NCI-H446 (cell line): Measurements from ENCODE around the gene DEDD2.
"Not testable (repeated sequence)": the region's sequence is repeated elsewhere in the genome, so short reads cannot be mapped to it uniquely, and the experiment has no call there.

Source experiments
- DNase-seq, 2 experiments: peaks; one replicate each; lab custom pipeline; 2025; lab: John Stamatoyannopoulos, UW

The DEDD2 gene, protein sequence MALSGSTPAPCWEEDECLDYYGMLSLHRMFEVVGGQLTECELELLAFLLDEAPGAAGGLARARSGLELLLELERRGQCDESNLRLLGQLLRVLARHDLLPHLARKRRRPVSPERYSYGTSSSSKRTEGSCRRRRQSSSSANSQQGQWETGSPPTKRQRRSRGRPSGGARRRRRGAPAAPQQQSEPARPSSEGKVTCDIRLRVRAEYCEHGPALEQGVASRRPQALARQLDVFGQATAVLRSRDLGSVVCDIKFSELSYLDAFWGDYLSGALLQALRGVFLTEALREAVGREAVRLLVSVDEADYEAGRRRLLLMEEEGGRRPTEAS

DNA sequence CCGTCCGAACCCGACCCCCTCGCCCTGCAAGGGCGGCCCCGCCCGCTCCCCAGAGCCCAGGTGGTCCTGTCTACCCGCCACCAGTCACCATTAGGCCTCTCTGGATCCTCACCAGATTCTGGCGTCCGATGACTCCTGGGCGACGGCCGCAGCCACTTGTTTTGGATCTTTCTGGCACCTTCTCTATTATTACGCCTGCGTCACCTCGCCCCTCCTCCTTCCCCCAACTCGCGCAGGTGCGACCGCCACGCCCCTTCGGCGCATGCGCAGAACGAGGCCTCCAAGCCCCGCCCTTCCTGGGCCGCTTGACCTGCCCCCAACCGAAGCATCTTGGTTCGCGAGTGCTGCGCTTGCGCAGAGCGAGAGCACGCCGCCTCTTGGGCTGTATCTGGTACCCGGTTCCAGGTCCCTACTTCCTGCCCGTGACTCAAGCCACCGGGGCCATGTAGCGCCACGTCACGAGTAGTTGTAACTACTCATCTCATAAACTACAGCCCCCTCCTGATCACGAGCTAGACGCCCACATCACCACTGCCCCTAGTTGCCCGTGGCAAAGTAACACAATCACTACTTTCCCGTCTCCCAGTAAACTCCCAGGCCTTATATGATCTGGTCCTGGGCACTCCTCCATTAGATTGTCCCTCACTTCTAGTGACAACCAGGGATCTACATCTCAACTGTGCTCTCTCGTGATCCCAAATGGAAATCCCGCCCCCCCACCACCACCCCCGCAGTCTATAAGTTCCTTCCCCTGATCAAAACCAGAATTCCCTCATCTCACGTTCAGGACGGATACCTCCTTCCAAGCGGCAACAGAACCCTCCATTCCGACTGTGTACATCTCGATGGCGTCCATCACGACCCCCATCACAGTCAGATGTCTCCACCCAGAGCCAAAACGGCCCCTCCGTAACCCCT is at the start of gene DEDD2:
DEDD2 (minus strand) TSS at position 158 of the 918 bp plus-strand sequence. CDS start 670 bp downstream, outside the sequence.
- DNase-seq: peak; percentile 96 to 99

DNA sequence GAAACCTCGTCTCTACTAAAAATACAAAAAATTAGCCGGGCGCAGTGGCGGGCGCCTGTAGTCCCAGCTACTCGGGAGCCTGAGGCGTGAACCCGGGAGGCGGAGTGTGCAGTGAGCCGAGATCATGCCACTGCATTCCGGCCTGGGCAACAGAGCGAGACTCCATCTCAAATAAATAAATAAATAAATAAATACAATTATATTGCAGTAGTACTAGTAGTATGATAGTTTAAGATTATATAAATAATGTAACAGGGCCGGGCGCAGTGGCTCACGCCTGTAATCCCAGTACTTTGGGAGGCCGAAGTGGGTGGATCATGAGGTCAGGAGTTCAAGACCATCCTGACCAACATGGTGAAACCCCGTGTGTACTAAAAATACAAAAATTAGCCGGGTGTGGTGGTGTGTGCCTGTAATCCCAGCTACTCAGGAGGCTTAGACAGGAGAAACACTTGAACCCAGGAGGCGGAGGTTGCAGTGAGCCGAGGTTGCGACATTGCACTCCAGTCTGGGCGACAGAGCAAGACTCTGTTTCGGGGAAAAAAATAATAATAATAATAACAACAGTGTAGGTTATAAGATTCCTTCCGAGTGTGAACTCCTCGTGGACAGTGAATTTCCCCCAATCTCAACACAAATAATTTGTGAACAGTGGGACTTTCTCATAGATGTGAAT is 49.6 kb upstream of the DEDD2 start:
- DNase-seq: not testable (repeated sequence)

DNA sequence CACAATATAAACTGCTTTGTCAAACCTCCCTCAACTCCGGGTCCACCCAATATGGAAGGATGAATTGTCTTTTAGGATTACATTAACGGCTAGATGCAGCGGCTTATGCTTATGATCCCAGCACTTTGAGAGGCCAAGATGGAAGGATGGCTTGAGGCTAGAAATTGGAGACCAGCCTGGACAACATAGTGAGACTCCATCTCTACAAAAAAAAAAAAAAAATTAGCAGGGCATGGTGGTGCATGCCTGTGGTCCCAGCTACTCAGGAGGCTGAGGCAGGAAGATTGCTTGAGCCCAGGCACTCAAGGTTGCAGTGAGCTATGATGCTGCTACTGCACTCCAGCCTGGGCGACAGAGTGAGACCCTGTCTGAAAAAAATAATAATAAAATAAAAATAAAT is 48.6 kb upstream of the DEDD2 start:
- DNase-seq: not testable (repeated sequence)

DNA sequence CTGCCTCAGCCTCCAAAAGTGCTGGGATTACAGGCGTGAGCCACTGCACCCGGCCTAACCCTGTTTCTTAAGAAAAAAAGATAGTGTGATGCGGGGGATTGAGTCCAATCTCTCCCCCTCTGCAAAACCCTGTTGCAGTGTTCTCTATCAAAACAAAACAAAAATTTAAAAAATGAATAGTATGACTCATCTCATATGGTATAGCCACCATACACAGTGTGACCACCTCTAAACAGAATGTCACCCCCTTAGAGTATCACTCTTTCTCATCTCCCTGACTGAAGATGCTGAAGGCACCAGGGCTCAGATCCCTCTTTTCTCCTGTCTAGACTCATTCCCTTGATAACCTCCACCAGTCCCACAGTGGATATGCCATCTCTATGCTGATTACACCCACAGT is 44.3 kb upstream of the DEDD2 start:
- DNase-seq: no peak

DNA sequence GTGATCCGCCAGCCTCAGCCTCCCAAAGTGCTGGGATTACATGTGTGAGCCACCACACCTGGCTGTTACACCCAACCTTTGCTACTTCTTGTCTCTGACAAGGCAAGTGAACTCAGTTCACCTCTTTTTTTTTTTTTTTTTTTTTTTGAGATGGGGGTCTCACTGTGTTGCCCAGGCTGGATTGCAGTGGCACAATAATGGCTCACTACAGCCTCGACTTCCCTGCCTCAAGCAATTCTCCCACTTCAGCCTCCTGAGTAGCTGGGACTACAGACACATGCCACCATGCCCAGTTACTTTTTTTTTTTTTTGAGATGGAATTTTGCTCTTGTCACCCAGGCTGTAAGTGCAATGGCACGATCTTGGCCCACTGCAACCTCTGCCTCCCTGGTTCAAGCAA is 40.4 kb upstream of the DEDD2 start:
- not testable (repeated sequence) for DNase-seq

DNA sequence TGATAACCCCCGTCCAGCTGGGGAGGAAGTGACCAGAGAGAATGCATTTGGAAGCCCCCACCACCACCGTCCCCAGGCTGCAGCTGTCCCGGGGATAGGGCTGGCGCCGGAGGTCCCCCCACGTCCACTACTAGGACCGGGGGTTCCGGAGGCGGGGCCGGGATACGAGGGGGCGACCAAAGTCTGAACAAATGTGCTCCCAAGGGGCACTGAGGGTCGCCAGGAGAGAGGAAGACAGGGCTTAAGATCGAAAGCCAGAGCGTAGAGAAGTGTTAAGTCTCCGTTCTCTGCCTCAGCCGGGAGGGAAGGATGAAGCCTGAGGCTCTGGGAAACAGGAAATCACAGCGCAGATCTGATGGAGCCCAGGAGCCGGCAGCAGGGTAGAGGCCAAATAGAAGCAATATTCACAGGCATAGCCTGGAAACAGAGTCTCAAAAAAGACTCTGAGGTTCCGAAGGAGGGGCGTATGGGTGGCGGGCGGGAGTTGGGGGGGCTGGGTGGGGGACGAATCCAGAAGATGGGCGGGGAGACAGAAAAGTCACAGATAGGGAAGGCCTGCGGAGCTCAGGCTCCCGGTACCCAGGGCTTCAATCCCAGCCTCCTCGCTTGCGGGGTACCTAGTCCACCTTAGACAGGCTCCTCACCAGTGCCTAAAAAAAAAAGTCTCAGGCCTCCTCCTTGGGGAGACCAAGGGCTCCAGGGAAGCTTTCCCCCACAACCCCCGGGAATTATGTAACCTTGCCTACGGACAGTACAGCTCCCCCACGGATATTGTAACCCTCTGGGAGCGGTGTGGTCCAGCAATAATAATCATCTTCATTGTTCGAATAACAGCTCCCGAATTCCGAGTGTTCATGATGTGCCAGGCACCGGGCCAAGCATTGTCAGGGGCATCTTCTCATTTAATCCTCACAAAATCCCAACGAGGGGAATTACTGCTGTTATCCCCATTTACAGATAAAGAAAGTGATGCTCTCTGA is 38.6 kb upstream of the DEDD2 start:
- DNase-seq: no peak

DNA sequence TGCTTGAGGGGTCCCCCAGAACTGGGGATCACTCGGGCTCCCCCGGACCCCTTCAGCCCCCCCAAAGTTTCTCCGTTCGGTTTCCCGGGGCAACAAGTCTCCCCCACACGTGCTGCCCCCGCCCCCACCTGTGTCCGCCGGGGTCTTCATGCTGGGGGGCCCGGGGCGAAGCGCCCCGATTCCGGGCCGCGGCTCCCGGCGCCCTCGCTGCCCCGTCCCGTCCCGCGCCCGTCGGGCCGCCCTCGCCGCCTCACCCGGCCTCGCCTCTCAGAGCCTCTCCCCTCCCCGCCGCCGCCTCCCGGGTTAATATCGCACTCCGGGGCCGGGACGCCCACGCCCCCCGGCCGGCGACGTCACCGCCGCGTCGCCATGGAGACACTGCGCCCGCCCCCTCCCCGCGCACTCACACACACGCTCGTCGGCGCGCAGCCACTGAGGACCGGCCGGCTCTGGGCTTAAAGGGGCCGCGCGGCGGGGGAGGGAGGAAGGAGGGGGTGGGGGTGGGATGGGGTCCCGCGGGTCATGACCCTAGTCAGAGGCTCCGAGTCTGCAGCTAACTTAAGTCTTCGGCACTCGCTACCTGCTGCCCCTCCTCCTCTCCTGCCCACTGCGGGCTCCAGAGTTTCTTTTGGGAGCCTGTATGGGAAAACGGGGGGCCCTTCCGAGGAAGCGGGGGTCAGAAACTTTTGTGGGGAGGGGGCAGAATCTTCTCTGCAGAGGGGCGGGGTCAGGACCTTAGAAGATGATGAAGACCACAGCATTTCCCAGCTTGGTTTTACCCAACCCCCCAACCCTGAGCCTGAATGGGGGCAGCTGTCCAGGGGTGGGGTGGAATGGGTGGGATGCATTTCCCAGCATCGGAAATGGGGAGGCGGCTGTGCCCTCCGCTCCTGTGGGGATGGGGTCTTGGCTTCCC is 37.6 kb upstream of the DEDD2 start, which contains the start of gene ERF:
ERF (minus strand) TSS at position 279 of the 916 bp plus-strand sequence; CDS start at position 150, 129 bp downstream.
- DNase-seq: peak; percentile 84 to 92

DNA sequence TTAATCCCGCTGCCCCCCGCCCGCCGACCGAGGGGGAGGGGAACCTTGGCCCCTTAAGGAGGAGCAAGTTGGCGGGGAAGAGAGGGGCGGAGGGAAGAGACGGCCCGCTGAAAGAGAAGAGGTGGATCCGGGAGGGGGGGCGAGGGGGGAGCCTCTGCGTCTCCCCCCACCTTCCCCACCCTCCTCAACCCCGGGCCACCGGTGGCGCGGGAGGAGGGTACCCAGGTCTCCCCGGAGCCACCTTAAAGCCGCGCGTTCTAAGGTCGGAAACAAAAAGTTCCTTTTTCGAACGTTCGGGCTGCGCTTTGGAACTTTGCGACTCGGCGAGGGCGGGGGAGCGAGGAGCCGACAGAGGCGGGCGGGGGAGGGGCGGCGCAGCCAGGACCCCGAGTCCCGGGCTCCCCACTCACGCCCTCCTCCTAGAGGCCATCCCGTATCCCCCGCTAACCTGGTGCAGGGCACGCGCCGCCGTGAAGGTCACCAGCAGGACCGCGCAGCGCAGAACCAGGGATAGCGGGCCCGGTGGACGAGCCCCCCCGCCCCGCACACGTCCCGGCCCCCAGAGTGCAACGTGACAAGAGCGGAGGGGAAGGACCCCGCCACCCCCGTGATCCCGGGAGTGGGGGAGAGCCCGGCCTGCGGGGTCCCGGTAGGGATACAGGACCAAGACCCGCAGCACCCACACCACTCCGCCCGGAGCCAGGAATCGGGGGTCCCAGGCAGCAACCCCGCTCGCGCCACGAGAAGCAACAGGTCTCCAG is 36.8 kb upstream of the DEDD2 start:
- peak in 1 of 2 experiments; percentile 76 for DNase-seq

DNA sequence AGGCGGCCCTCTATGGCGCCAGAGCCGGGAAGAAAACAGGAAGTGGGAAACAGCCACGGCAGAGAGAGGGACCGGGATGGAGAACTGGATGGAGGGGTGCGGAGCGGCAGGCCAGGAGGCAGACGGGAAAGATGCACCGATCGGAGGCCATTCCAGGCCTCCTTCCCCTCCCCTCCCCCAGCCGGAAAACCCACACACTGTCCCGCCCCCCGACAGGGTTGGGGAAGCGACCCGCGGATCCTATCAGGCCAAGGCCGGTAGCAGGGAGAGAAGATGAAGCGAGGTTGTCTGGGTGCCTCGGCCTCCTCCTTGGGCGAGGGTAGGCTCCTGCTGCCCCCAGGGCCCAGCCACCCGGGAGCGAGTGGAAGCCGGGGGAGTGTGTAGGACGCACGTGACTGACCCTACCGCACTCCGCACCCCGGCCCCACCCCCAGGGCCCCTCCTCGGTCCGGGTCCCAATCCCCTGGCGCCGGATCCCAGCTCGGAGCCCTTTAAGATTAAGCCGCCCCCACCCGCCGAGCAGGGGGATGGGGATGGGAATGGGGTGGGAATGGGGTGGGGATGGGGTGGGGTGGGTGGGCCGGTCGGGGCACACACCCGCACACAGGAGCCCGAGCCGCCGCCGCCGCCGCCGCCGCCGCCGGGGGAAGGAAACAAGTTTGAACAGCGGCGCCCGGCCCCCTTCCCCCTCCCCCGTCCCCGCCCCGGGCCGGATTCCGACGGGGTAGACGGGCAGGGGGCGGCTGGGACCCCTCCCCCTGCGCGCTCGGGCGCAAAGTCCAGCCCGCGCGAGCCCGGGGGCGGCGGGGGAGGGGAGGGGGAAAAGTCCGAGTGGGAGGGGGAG is 36.0 kb upstream of the DEDD2 start:
- peak; percentile 55 to 67 for DNase-seq

DNA sequence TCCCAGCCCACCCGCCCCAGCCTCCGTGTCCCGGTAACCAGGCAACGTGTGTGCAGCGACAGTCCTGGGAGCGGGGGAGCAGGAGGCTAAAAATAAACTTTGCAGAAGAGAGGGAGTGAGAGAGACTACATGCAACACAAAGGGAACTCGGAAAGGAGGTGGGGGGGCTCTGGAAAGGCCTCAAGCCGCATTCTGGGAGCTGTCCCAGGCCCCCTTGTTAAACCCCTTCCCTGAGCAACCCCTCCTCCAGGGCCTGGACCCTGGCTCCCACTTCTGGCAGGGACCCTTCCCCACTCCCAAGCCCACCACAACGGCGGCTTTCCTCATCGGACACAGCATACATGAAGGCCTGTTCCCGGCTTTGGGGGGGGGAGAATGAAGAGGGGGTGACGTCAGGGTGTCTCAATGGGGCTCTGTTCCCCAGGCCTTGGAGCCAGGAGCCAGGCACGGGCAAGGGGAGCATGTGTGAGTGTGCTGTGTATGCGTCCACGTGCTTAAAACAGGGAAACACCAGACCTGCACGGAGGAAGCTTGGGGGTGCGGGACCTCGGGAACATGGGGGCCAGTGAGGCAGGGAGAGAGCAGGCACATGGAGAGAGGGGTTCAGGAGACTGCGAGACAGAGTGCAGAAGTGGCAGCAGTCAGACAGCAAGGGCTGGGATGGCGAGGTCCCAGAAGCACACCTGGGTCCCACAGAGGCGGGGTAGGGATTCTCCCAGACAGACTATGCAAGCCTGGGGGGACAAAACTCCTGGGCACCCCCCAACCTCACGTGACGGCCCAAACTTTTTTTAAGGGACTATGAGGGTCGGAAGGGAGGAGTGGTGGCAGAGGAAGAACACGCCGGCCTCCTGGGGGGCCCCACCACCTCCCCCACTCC is 35.1 kb upstream of the DEDD2 start:
- DNase-seq: no peak

DNA sequence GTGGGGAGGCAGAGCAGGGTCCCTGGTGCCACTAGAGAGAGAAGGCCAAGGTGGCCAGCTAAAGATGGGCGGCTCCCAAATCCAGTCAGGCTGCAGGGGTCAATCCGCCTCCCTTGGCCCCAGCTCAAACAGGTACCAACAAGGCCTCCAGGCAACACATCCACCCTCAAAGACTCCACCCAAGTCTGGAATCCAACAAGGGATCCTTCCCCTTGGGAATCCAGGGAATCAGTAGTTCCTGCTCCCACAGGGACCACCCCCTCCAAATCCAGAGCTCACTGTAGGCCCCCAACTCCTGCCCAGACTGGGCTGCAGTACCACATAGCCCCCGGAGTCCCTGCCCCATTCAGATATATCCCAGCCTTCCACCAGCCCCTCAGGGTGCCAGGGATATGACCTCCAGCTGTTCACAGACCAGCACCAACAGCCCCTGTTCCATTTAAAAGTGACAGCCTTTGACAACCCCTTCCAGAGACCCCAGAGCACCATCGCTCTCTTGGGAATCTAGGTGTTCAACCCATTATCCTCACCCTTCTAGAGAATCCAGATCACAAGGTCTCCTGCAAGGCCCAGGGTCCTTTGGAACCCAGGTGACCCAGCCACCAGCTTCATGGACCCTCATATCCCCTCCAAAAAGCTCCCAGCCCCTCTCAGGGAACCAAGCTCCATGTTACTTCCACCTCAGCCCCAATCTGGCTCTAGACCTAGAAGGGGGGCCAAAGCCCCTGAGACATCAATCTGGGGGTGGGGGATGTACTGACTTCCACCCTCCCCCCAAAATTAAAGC is 34.3 kb upstream of the DEDD2 start:
- no peak for DNase-seq

DNA sequence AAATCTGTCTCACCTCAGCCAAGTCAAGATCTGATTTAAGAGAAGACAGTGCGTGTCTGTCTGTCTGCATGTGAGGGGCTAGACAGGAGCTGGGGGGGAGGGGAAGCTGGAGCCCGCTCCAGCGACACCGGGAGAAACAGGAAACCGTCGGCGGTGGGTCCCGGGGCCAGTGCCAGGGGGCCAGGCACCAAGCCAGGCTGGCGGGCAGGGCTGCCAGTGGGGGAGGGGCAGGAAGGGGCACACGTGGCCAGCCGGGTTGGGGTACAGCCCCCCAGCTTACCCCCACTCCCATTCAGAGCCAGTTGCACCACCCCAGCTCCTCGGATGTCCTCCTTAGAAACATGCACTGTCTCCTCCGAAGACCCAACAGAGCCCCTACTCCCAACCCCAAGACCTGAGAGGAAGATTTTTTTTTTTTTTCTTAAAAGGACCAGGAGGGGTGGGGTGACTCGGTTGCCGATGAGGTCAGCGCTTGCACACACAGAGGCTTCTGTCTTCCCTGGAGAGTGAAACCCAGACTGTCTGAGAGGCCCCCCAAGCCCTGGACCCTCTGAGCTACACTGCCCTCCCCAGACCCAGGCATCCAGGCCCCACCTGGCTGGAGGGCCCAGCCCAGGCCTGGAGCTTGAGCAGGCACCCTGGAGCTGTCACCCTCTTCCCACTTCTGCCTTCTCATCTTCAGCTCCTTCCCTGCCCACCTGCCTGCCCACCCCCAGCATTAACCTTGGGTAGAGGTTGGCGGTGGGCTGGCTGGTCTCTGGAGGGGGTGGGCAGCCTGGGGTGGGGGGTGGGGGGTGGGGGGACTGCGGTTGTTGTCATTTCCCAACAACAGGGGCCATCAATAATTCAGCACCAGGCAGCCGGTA is 33.4 kb upstream of the DEDD2 start:
- DNase-seq: peak in 1 of 2 experiments; percentile 41

DNA sequence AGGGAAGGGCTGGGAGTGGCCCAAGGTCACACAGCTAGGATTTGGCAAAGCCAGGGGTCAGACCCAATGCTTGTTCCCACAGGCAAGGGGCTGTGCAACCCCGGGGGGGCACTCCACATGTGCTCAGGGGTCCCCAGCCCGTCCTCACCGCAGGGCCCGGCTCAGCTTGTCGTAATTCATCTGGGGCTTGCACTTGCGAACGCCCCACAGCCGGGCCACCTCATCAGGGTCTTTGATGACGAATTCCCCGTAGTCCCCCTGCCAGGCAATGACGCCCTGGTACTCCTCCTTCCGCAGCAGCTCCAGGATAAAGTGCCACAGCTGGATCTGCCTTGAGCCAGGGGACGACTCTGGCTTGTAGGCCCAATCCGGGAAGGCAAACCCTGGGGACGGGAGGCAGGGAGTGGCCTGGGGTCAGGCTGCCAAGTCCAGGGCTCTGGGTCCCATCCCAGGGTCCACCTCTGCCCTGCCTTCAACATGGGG is 32.7 kb upstream of the DEDD2 start:
- DNase-seq: no peak

DNA sequence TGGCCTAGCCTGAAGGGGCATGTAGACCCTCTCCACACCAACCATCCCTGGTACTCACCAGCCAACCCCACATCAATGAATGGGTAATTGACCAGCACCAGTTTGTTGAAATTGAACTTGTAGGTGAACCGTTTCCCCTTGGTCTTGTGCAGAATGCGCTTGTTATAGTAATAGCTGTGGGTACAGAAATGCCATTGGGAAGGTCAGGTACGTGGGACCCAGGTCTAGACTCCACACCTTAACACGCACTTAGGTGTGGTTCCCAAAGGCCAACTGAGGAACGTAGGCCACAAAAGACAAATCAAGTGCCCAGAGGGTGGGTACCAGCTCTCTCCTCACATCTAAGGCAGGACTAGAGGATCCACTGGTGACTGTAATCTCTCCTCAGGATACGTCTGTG is 32.3 kb upstream of the DEDD2 start:
- DNase-seq: no peak

DNA sequence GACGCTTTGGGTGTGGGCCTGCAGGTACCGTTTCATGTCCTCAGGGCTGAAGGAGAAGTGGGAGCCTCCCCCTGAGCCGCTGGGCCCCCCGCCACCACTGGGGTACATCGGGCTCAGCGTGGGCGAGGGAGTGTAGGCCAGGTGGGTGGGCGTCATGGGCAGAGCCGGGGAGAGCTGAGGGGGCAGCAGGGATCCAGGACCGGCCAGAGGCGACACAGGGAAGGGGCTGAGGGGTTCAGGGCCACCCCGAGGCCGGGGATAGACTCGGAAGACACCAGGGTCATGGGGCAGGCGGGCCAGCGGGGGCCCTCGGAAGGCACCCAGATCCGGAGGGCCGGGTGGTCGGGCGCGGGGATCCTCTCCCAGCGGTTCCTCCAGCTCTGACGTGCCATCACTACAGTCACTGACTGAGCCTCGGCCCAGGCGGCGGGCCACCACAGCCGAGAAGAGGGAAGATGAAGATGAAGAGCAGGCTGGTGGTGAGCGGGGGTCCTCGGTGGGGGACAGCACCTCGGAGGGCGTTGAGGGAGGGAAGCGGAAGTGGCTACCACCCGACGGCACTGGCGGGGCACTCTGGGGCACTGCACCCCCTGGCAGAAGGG is 31.8 kb upstream of the DEDD2 start:
- DNase-seq: no peak
